SK-N-SH treated with all-trans-retinoic acid at 6 μM for 48 hours (cell line): ENCODE data around the gene PTPN13.

Source experiments
- ATAC-seq: fragments of 200-7000 bp; cut with Tn5 transposase; 3 replicates; pipeline ENCODE4 v1.9.1; 2020; ENCODE audit warnings: mild to moderate bottlenecking, moderate library complexity
- ARNTL ChIP-seq: fragments of 450-650 bp; formaldehyde crosslinking; IDR thresholded peaks from 2 replicates; pipeline ENCODE4 v1.5.0; 2020; ENCODE audit warnings: low read depth, mild to moderate bottlenecking, moderate library complexity, borderline replicate concordance
- BACH2 ChIP-seq: fragments of 250-450 bp; sonication (Bioruptor Pico); IDR thresholded peaks from 2 replicates; pipeline ENCODE4 v1.9.0; 2021; ENCODE audit warnings: mild to moderate bottlenecking, borderline replicate concordance
- CREB5 ChIP-seq: fragments of 250-450 bp; sonication (Bioruptor Pico); IDR thresholded peaks from 2 replicates; pipeline ENCODE4 v1.5.1; 2020; ENCODE audit warnings: low read depth, mild to moderate bottlenecking, moderate library complexity
- CSDC2 ChIP-seq: fragments of 250-450 bp; sonication (Bioruptor Pico); IDR thresholded peaks from 2 replicates; pipeline ENCODE4 v1.5.0; 2020; ENCODE audit warnings: mild to moderate bottlenecking, moderate library complexity
- CSRNP3 ChIP-seq: fragments of 250-450 bp; sonication (Bioruptor Pico); IDR thresholded peaks from 2 replicates; pipeline ENCODE4 v1.5.1; 2021; ENCODE audit warnings: mild to moderate bottlenecking, moderate library complexity
- ESRRG ChIP-seq: fragments of 250-450 bp; sonication (Bioruptor Pico); IDR thresholded peaks from 2 replicates; pipeline ENCODE4 v1.6.1; 2021; ENCODE audit warnings: mild to moderate bottlenecking
- GLIS3 ChIP-seq: fragments of 250-450 bp; sonication (Bioruptor Pico); IDR thresholded peaks from 2 replicates; pipeline ENCODE4 v1.5.0; 2020; ENCODE audit warnings: mild to moderate bottlenecking, moderate library complexity
- ISL1 ChIP-seq: fragments of 250-450 bp; sonication (Bioruptor Pico); IDR thresholded peaks from 2 replicates; pipeline ENCODE4 v2.1.2; 2022; ENCODE audit warnings: mild to moderate bottlenecking, moderate library complexity
- OSR1 ChIP-seq: fragments of 250-450 bp; sonication (Bioruptor Pico); IDR thresholded peaks from 2 replicates; pipeline ENCODE4 v1.8.0; 2022; ENCODE audit warnings: moderate library complexity, mild to moderate bottlenecking, inconsistent platforms
- PATZ1 ChIP-seq: fragments of 250-450 bp; sonication (Bioruptor Pico); IDR thresholded peaks from 2 replicates; pipeline ENCODE4 v1.8.0; 2020; ENCODE audit warnings: mild to moderate bottlenecking, moderate library complexity, borderline replicate concordance
- POU6F1 ChIP-seq: fragments of 250-450 bp; sonication (Bioruptor Pico); IDR thresholded peaks from 2 replicates; pipeline ENCODE4 v1.8.0; 2021; ENCODE audit warnings: low read depth, mild to moderate bottlenecking, moderate library complexity, borderline replicate concordance
- PPARA ChIP-seq: fragments of 250-450 bp; sonication (Bioruptor Pico); IDR thresholded peaks from 2 replicates; pipeline ENCODE4 v1.5.0; 2020; ENCODE audit warnings: mild to moderate bottlenecking, borderline replicate concordance
- SNAI2 ChIP-seq: fragments of 250-450 bp; sonication (Bioruptor Pico); IDR thresholded peaks from 2 replicates; pipeline ENCODE4 v1.5.0; 2020; ENCODE audit warnings: mild to moderate bottlenecking, moderate library complexity
- TCF4 ChIP-seq: fragments of 250-450 bp; sonication (Bioruptor Pico); IDR thresholded peaks from 2 replicates; pipeline ENCODE4 v1.8.0; 2021; ENCODE audit warnings: mild to moderate bottlenecking, moderate library complexity, borderline replicate concordance
- TOX ChIP-seq: fragments of 250-450 bp; sonication (Bioruptor Pico); IDR thresholded peaks from 2 replicates; pipeline ENCODE4 v1.8.0; 2021; ENCODE audit warnings: mild to moderate bottlenecking, moderate library complexity, borderline replicate concordance
- TSHZ2 ChIP-seq: fragments of 250-450 bp; sonication (Bioruptor Pico); IDR thresholded peaks from 2 replicates; pipeline ENCODE4 v1.5.0; 2020; ENCODE audit warnings: mild to moderate bottlenecking, moderate library complexity
- ZC3H10 ChIP-seq: fragments of 250-450 bp; sonication (Bioruptor Pico); IDR thresholded peaks from 2 replicates; pipeline ENCODE4 v1.5.1; 2021; ENCODE audit warnings: mild to moderate bottlenecking, moderate library complexity
- ZFP3 ChIP-seq: fragments of 250-450 bp; sonication (Bioruptor Pico); IDR thresholded peaks from 2 replicates; pipeline ENCODE4 v1.5.0; 2020; ENCODE audit warnings: mild to moderate bottlenecking, moderate library complexity
- ZFP30 ChIP-seq: fragments of 450-650 bp; formaldehyde crosslinking; IDR thresholded peaks from 2 replicates; pipeline ENCODE4 v1.5.0; 2022; ENCODE audit warnings: mild to moderate bottlenecking, moderate library complexity
- ZNF565 ChIP-seq: fragments of 450-650 bp; formaldehyde crosslinking; conservative IDR thresholded peaks from 2 replicates; pipeline ENCODE4 v1.5.0; 2020; ENCODE audit warnings: low read depth, mild to moderate bottlenecking, moderate library complexity
- ZNF8 ChIP-seq: fragments of 450-650 bp; formaldehyde crosslinking; IDR thresholded peaks from 2 replicates; pipeline ENCODE4 v1.5.0; 2020; ENCODE audit warnings: mild to moderate bottlenecking, moderate library complexity

PTPN13 gene

GRCh38 chr4:86554646-86555045, 39.5 kb upstream of the PTPN13 start:
- no peak for ATAC-seq
- TF ChIP-seq ZC3H10 (no peak), ARNTL (CRISPR knock-in tag) (no peak), ISL1 (CRISPR knock-in tag) (no peak), OSR1 (no peak), ZNF565 (CRISPR knock-in tag) (no peak), SNAI2 (CRISPR knock-in tag) (no peak), ZFP3 (CRISPR knock-in tag) (no peak), BACH2 (CRISPR knock-in tag) (no peak)

- ATAC-seq, result peak; percentile 55; the same call in 2 of the 3 replicates
- peak; percentile 36; the same call in 1 of the 2 replicates for TF ChIP-seq ISL1 (CRISPR knock-in tag)
- no peak for TF ChIP-seq PPARA (CRISPR knock-in tag)
Observed at GRCh38 chr4:86556791-86557415, 37.2 kb upstream of the PTPN13 start.

- ATAC-seq, result peak; percentile 48
- no peak for TF ChIP-seq TSHZ2
- no peak for TF ChIP-seq CSRNP3
- TF ChIP-seq ESRRG (CRISPR knock-in tag), result no peak
- no peak for TF ChIP-seq OSR1
- TF ChIP-seq CREB5 (CRISPR knock-in tag), result no peak
- TF ChIP-seq, all 23 proteins: peak for 0
Observed at GRCh38 chr4:86557526-86557925, 36.6 kb upstream of the PTPN13 start.

GRCh38 chr4:86558258-86558657, 35.9 kb upstream of the PTPN13 start:
- ATAC-seq, result no peak

GRCh38 chr4:86558797-86559196, 35.3 kb upstream of the PTPN13 start:
- ATAC-seq, result no peak
- no peak for TF ChIP-seq TSHZ2
- no peak for TF ChIP-seq ISL1 (CRISPR knock-in tag)
- no peak for TF ChIP-seq ZFP3 (CRISPR knock-in tag)
- no peak for TF ChIP-seq ZFP30 (CRISPR knock-in tag)
- no peak for TF ChIP-seq ZNF8
- no peak for TF ChIP-seq PATZ1 (CRISPR knock-in tag)
- TF ChIP-seq GLIS3 (CRISPR knock-in tag), result no peak
- no peak for TF ChIP-seq SNAI2 (CRISPR knock-in tag)
- TF ChIP-seq OSR1, result no peak
- TF ChIP-seq TCF4, result no peak

More at GRCh38 chr4:86558258-86558657, 35.9 kb upstream of the PTPN13 start:
- TF ChIP-seq TCF4 (no peak), OSR1 (no peak), CSDC2 (no peak), ZC3H10 (no peak), ZNF8 (no peak), BACH2 (CRISPR knock-in tag) (no peak), POU6F1 (CRISPR knock-in tag) (no peak), TOX (CRISPR knock-in tag) (no peak), ZFP3 (CRISPR knock-in tag) (no peak)
